Astrocyte (in vitro differentiated cells and primary cell): ENCODE data around the gene EPHB2. TPM values are rescaled to one million over a fixed set of nuclear protein-coding genes. Genes with fewer than 3 reads are reported as not detected.
A peak's percentile ranks its signal among the peaks of the same experiment; 100 is the strongest.

Source experiments
- DNase-seq: peaks from one replicate; pipeline ENCODE4 v3.0.0-alpha.2; 2010; ENCODE audit warnings: low read depth
- FAIRE-seq: peaks from 2 replicates; lab custom pipeline; 2011; peaks lifted over from hg19 to GRCh38; lab: Jason Lieb, UNC
- H2AFZ ChIP-seq: 2 replicates; pipeline ENCODE4 v1.6.0; 2012; ENCODE audit warnings: low read depth, low read length, inconsistent platforms
- H3K27ac ChIP-seq: 2 replicates; pipeline ENCODE4 v1.5.1; 2011; ENCODE audit warnings: low read depth, low read length, inconsistent platforms
- H3K27me3 ChIP-seq: 2 replicates; pipeline ENCODE4 v1.6.0; 2011; ENCODE audit warnings: low read length, inconsistent platforms; ENCODE audit not compliant: insufficient read depth
- H3K36me3 ChIP-seq: 2 replicates; pipeline ENCODE4 v1.5.1; 2011; ENCODE audit warnings: low read length, inconsistent platforms; ENCODE audit not compliant: insufficient read depth
- H3K4me1 ChIP-seq: 2 replicates; pipeline ENCODE4 v1.5.1; 2011; ENCODE audit warnings: low read length, inconsistent platforms; ENCODE audit not compliant: insufficient read depth
- H3K4me2 ChIP-seq: 2 replicates; pipeline ENCODE4 v1.6.0; 2012; ENCODE audit warnings: low read length, inconsistent platforms
- H3K4me3 ChIP-seq: 2 replicates; pipeline ENCODE4 v1.5.1; 2011; ENCODE audit warnings: low read depth, mild to moderate bottlenecking, low read length, inconsistent platforms; ENCODE audit not compliant: insufficient read depth
- H3K79me2 ChIP-seq: 2 replicates; pipeline ENCODE4 v1.6.0; 2012; ENCODE audit warnings: mild to moderate bottlenecking, low read length, inconsistent platforms; ENCODE audit not compliant: insufficient read depth
- H3K9ac ChIP-seq: 2 replicates; pipeline ENCODE4 v1.6.0; 2012; ENCODE audit warnings: mild to moderate bottlenecking, low read length, inconsistent platforms
- H3K9me3 ChIP-seq: 2 replicates; pipeline ENCODE4 v1.5.1; 2012; ENCODE audit warnings: low read depth, mild to moderate bottlenecking, low read length, inconsistent platforms; ENCODE audit not compliant: insufficient read depth
- H4K20me1 ChIP-seq: 2 replicates; pipeline ENCODE4 v1.6.0; 2012; ENCODE audit warnings: low read length, inconsistent platforms; ENCODE audit not compliant: insufficient read depth
- H3K27ac Mint-ChIP-seq: one replicate; pipeline ENCODE4 v1.8.0; 2021; ENCODE audit warnings: mild to moderate bottlenecking, mixed read lengths; ENCODE audit not compliant: unreplicated experiment
- H3K27me3 Mint-ChIP-seq: one replicate; pipeline ENCODE4 v1.8.0; 2021; ENCODE audit warnings: low read depth, mixed read lengths; ENCODE audit not compliant: unreplicated experiment
- H3K36me3 Mint-ChIP-seq: one replicate; pipeline ENCODE4 v1.8.0; 2021; ENCODE audit warnings: low read depth, mixed read lengths; ENCODE audit not compliant: unreplicated experiment
- H3K4me1 Mint-ChIP-seq: one replicate; pipeline ENCODE4 v1.8.0; 2021; ENCODE audit warnings: low read depth, mixed read lengths; ENCODE audit not compliant: unreplicated experiment
- H3K4me3 Mint-ChIP-seq: one replicate; pipeline ENCODE4 v1.8.0; 2021; ENCODE audit warnings: mild to moderate bottlenecking, moderate library complexity, mixed read lengths; ENCODE audit not compliant: unreplicated experiment
- H3K9me3 Mint-ChIP-seq: one replicate; pipeline ENCODE4 v1.8.0; 2021; ENCODE audit warnings: mild to moderate bottlenecking, mixed read lengths; ENCODE audit not compliant: unreplicated experiment
- CTCF ChIP-seq: IDR thresholded peaks from 2 replicates; pipeline ENCODE4 v1.5.1; 2011; ENCODE audit warnings: low read depth, mild to moderate bottlenecking, inconsistent platforms, low read length, moderate library complexity; ENCODE audit not compliant: insufficient read depth
- EZH2 ChIP-seq: IDR thresholded peaks from 2 replicates; pipeline ENCODE4 v1.6.1; 2012; ENCODE audit warnings: mild to moderate bottlenecking, low read length, inconsistent platforms; ENCODE audit not compliant: insufficient read depth
- total RNA-seq: library from RNA; stranded (reverse); gene quantifications from 2 replicates; pipeline ENCODE4 v1.2.1, GENCODE V29; 2021

EPHB2 gene
- total RNA-seq, 1 donor from 2014 or later, result 8.4 TPM

GRCh38 chr1:22884806-22885530, 174.3 kb downstream of the EPHB2 start:
- H3K27ac ChIP-seq, result no peak overlapping the region
- no peaks in the 10 kb centered on the region for H3K27me3 ChIP-seq
- H3K9me3 Mint-ChIP-seq, result peaks cover 1% of the 10 kb centered on the region
- no peak overlapping the region for H3K4me3 Mint-ChIP-seq
- H3K27ac Mint-ChIP-seq, result no peak overlapping the region
- H4K20me1 ChIP-seq, result peaks cover 3% of the 10 kb centered on the region
- no peaks in the 10 kb centered on the region for H3K36me3 ChIP-seq
- DNase-seq (no peak), FAIRE-seq (no peak)
- H3K9ac ChIP-seq, result no peak overlapping the region
- peaks cover 14% of the 10 kb centered on the region for H3K4me1 Mint-ChIP-seq
- peaks cover 19% of the 10 kb centered on the region for H3K4me1 ChIP-seq
- H3K36me3 Mint-ChIP-seq, result peaks cover 5% of the 10 kb centered on the region
- no peaks in the 10 kb centered on the region for H3K79me2 ChIP-seq
- H2AFZ ChIP-seq, result no peak overlapping the region
- H3K4me2 ChIP-seq, result no peak overlapping the region
- H3K9me3 ChIP-seq, result no peaks in the 10 kb centered on the region
- no peak overlapping the region for H3K4me3 ChIP-seq
- TF ChIP-seq CTCF (no peak), EZH2 (no peak)
- H3K27me3 Mint-ChIP-seq, result peaks cover 16% of the 10 kb centered on the region

- Mint-ChIP-seq H3K4me1 (peaks cover 12% of the 10 kb centered on the region), H3K9me3 (peaks cover 1% of the 10 kb centered on the region), H3K36me3 (peaks cover 5% of the 10 kb centered on the region), H3K27me3 (peaks cover 23% of the 10 kb centered on the region), H3K4me3 (no peak overlapping the region), H3K27ac (peak overlapping the region; percentile 41)
- no peak overlapping the region for H3K27ac ChIP-seq
- H3K4me3 ChIP-seq, result no peak overlapping the region
- no peaks in the 10 kb centered on the region for H3K9me3 ChIP-seq
- H3K27me3 ChIP-seq, result no peaks in the 10 kb centered on the region
- H2AFZ ChIP-seq, result no peak overlapping the region
- TF ChIP-seq EZH2, result no peak
- TF ChIP-seq CTCF, result no peak
- no peak overlapping the region for H3K4me2 ChIP-seq
- peaks cover 11% of the 10 kb centered on the region for H3K4me1 ChIP-seq
- H4K20me1 ChIP-seq, result no peaks in the 10 kb centered on the region
- H3K36me3 ChIP-seq, result no peaks in the 10 kb centered on the region
- H3K9ac ChIP-seq, result no peak overlapping the region
- H3K79me2 ChIP-seq, result no peaks in the 10 kb centered on the region
- DNase-seq (peak; percentile 61), FAIRE-seq (peak; percentile 75)
Observed at GRCh38 chr1:22886211-22886610, 175.6 kb downstream of the EPHB2 start.

GRCh38 chr1:22887491-22887890, 176.9 kb downstream of the EPHB2 start:
- peaks cover 29% of the 10 kb centered on the region for H3K27me3 Mint-ChIP-seq
- Histone ChIP-seq H3K4me1 (peaks cover 11% of the 10 kb centered on the region), H3K4me2 (no peak overlapping the region), H3K27me3 (no peaks in the 10 kb centered on the region), H3K9me3 (no peaks in the 10 kb centered on the region), H2AFZ (no peak overlapping the region), H3K9ac (no peak overlapping the region), H3K4me3 (no peak overlapping the region), H3K27ac (no peak overlapping the region), H3K36me3 (no peaks in the 10 kb centered on the region), H3K79me2 (no peaks in the 10 kb centered on the region), H4K20me1 (no peaks in the 10 kb centered on the region)
- no peak overlapping the region for H3K27ac Mint-ChIP-seq
- DNase-seq (no peak), FAIRE-seq (no peak)
- peaks cover 12% of the 10 kb centered on the region for H3K4me1 Mint-ChIP-seq
- H3K36me3 Mint-ChIP-seq, result peaks cover 7% of the 10 kb centered on the region
- no peak for TF ChIP-seq CTCF
- no peak for TF ChIP-seq EZH2
- peaks cover 1% of the 10 kb centered on the region for H3K9me3 Mint-ChIP-seq
- H3K4me3 Mint-ChIP-seq, result no peak overlapping the region
